Measurements from ENCODE around the gene HNRNPUL2. TPM values are rescaled to one million over a fixed set of nuclear protein-coding genes. Genes with fewer than 3 reads are reported as not detected.
A peak's percentile ranks its signal among the peaks of the same experiment; 100 is the strongest.
"Not testable (repeated sequence)": the region's sequence is repeated elsewhere in the genome, so short reads cannot be mapped to it uniquely, and the experiment has no call there.

The HNRNPUL2 gene
- total RNA-seq, 8 experiments from 2014 or later: 13.4 to 55.2 (median 27.8) TPM

GRCh38 chr11:62682518-62682917 is 44.7 kb downstream of the HNRNPUL2 start:
- 72 to 100% (median 93%) methylated on average over 1 to 5 of the region's 7 CpGs; no CpG with 5 or more reads in 1 of the 10 experiments for WGBS, 10 experiments
- no peak overlapping the region for H3K27ac ChIP-seq
- in situ Hi-C loops (cut with MboI; ENCODE audit: low pct_unique_long_range_greater_than_20kb in 2 of 9, low sequenced_read_pairs in 9 of 9, unreplicated experiment in 9 of 9): no loop called here
- no peak overlapping the region for H3K4me3 ChIP-seq
- ATAC-seq (replicated peaks in 6 of 8): no peak
- H3K4me1 ChIP-seq (replicated peaks in 1 of 2): peaks cover 10 to 12% of the 10 kb centered on the region in 2 donors

- Histone ChIP-seq H3K27ac (no peak overlapping the region), H3K4me1 (replicated peaks in 1 of 2) (peaks cover 10 to 12% of the 10 kb centered on the region in 2 donors), H3K4me3 (no peak overlapping the region)
- in situ Hi-C loops (cut with MboI; ENCODE audit: low pct_unique_long_range_greater_than_20kb in 2 of 9, low sequenced_read_pairs in 9 of 9, unreplicated experiment in 9 of 9): no loop called here
- ATAC-seq (replicated peaks in 6 of 8): peak; percentile 61 to 82 (median 66)
- WGBS, 10 experiments: 17 to 86% (median 79%) methylated on average over 1 to 4 of the region's 4 CpGs; no CpG with 5 or more reads in 2 of the 10 experiments
These were observed 46.4 kb downstream of the HNRNPUL2 start for GRCh38 chr11:62680825-62681240.

DNA sequence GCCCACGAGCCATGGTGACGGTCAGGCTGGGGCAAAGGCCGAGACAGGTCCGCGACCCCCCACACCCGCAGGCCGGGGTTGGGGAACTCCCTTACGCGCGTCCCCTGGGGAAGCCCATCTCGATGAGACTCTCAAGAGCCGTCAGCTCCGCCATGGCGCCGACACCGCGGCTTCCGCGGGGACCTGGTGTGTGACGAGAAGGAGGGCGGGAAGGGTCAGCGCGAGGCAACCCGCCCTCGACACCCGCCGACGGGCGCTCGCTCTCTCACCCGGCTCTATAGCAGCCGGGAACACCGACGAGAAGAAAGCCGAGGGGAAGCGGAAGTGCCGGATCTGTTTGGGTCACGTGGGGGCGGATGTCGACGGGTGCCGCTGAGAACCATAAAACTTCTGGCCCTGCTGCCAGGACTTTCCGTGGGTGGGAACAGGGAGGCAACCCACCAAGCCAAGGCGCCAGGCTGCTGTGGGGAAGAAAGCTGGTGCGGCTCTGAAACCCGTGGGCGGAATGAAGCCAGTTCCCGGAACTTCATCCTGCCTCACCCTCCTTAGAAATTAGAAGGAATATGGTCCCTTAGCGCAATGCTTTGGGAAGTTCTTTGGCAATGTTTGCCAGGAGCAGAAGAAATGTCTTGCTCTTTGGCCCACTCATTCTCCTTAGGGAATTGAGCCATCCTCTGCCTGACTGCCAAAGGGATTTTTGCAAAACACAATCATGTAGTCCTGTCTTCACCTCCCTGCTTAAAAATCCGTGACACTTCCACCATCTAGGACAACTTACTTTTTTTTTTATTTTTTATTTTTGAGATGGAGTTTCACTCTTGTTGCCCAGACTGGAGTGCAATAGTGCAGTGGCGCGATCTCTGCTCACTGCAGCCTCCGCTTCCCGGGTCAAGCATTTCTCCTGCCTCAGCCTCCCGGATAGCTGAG is 48.2 kb downstream of the HNRNPUL2 start, which contains the start of gene UBXN1:
Gene UBXN1, minus strand, starts transcription at position 304 of the 927 bp plus-strand sequence. Its CDS starts 150 bp downstream, at position 154.
- Histone ChIP-seq H3K27ac (peak within 1 kb of the TSS; percentile 62 to 71), H3K4me1 (replicated peaks in 1 of 2) (peaks cover 10 to 12% of the 10 kb centered on the region in 2 donors), H3K4me3 (peak within 1 kb of the TSS; percentile 71 to 100 (median 98))
- WGBS, 10 experiments: 0 to 90% (median 16%) methylated on average over 2 to 31 of the region's 55 CpGs
- in situ Hi-C loops (cut with MboI; ENCODE audit: low pct_unique_long_range_greater_than_20kb in 2 of 9, low sequenced_read_pairs in 9 of 9, unreplicated experiment in 9 of 9): no loop called here
- ATAC-seq (replicated peaks in 6 of 8): peak; percentile 77 to 92 (median 90)

DNA sequence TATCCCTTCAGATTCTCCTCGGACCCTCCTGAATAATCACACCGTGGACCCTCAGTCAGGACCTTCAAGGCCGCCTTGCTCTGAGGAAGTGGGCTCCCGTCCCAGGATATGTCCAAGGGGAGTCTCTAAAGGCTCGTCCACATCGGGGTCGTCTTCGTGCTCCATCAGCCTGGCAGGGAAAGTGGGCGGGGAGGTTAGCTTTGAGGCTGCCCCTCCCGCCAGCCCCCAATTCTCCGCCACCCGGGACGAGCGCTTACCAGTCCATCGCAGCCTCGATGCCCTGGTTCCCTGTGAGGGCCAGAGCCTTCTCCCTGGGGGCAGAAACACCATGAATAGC is 48.9 kb downstream of the HNRNPUL2 start:
- 0 to 8% (median 2%) methylated on average over 1 to 7 of the region's 16 CpGs; no CpG with 5 or more reads in 6 of the 10 experiments for WGBS, 10 experiments
- peaks cover 10 to 12% of the 10 kb centered on the region in 2 donors for H3K4me1 ChIP-seq (replicated peaks in 1 of 2)
- in situ Hi-C loops (cut with MboI; ENCODE audit: low pct_unique_long_range_greater_than_20kb in 2 of 9, low sequenced_read_pairs in 9 of 9, unreplicated experiment in 9 of 9): no loop called here
- peak overlapping the region; percentile 71 to 100 (median 98) for H3K4me3 ChIP-seq
- peak overlapping the region; percentile 62 to 71 for H3K27ac ChIP-seq
- ATAC-seq (replicated peaks in 6 of 8): peak in 1 of 8 experiments; percentile 2

GRCh38 chr11:62677714-62678113 is 49.5 kb downstream of the HNRNPUL2 start:
- in situ Hi-C loops (cut with MboI; ENCODE audit: low pct_unique_long_range_greater_than_20kb in 2 of 9, low sequenced_read_pairs in 9 of 9, unreplicated experiment in 9 of 9): no loop called here
- Histone ChIP-seq H3K4me1 (replicated peaks in 1 of 2) (peaks cover 14 to 15% of the 10 kb centered on the region in 2 donors), H3K4me3 (peak overlapping the region in 3 of 5 donors; percentile 71 to 100 (median 99)), H3K27ac (no peak overlapping the region)
- ATAC-seq (replicated peaks in 6 of 8): no peak
- 58 to 96% (median 82%) methylated on average over 4 to 15 of the region's 15 CpGs; no CpG with 5 or more reads in 2 of the 10 experiments for WGBS, 10 experiments

GRCh38 chr11:62677156-62677555 is 50.1 kb downstream of the HNRNPUL2 start:
- no peak for ATAC-seq (replicated peaks in 6 of 8)
- H3K4me3 ChIP-seq: no peak overlapping the region
- in situ Hi-C loops (cut with MboI; ENCODE audit: low pct_unique_long_range_greater_than_20kb in 2 of 9, low sequenced_read_pairs in 9 of 9, unreplicated experiment in 9 of 9): no loop called here
- no peak overlapping the region for H3K27ac ChIP-seq
- WGBS, 10 experiments: 56 to 100% (median 81%) methylated on average over 2 to 6 of the region's 6 CpGs; no CpG with 5 or more reads in 3 of the 10 experiments
- H3K4me1 ChIP-seq (replicated peaks in 1 of 2): peaks cover 16 to 18% of the 10 kb centered on the region in 2 donors

- no peak for ATAC-seq (replicated peaks in 6 of 8)
- Histone ChIP-seq H3K27ac (no peak overlapping the region), H3K4me1 (replicated peaks in 1 of 2) (peaks cover 16 to 18% of the 10 kb centered on the region in 2 donors), H3K4me3 (no peak overlapping the region)
- 0 to 48% (median 38%) methylated on average over 2 of the region's 6 CpGs; no CpG with 5 or more reads in 7 of the 10 experiments for WGBS, 10 experiments
- in situ Hi-C loops (cut with MboI; ENCODE audit: low pct_unique_long_range_greater_than_20kb in 2 of 9, low sequenced_read_pairs in 9 of 9, unreplicated experiment in 9 of 9): no loop called here
These were observed 50.6 kb downstream of the HNRNPUL2 start for GRCh38 chr11:62676698-62677097.

- H3K4me3 ChIP-seq; ATAC-seq (replicated peaks in 6 of 8); H3K27ac ChIP-seq; in situ Hi-C loops (cut with MboI; ENCODE audit: low pct_unique_long_range_greater_than_20kb in 2 of 9, low sequenced_read_pairs in 9 of 9, unreplicated experiment in 9 of 9): not testable (repeated sequence)
- whole genome bisulfite sequencing, 10 experiments: 60 to 100% (median 98%) methylated on average over 1 to 10 of the region's 10 CpGs; no CpG with 5 or more reads in 2 of the 10 experiments
- peaks cover 20 to 23% of the 10 kb centered on the region in 2 donors for H3K4me1 ChIP-seq (replicated peaks in 1 of 2)
These were observed 51.8 kb downstream of the HNRNPUL2 start for GRCh38 chr11:62675415-62675814.

- Histone ChIP-seq H3K27ac (no peak overlapping the region), H3K4me1 (replicated peaks in 1 of 2) (peaks cover 16 to 17% of the 10 kb centered on the region in 2 donors), H3K4me3 (no peak overlapping the region)
- 0 to 100% (median 89%) methylated on average over 1 to 2 of the region's 2 CpGs; no CpG with 5 or more reads in 2 of the 10 experiments for WGBS, 10 experiments
- in situ Hi-C loops (cut with MboI; ENCODE audit: low pct_unique_long_range_greater_than_20kb in 2 of 9, low sequenced_read_pairs in 9 of 9, unreplicated experiment in 9 of 9): no loop called here
- no peak for ATAC-seq (replicated peaks in 6 of 8)
These were observed 54.1 kb downstream of the HNRNPUL2 start for GRCh38 chr11:62673196-62673525.

GRCh38 chr11:62671608-62672389 is 55.5 kb downstream of the HNRNPUL2 start, which contains the start of the genes LBHD1 and UQCC3:
Gene LBHD1 (minus strand): TSS chr11:62672267. CDS start chr11:62670031, 2,236 bp downstream.
Gene UQCC3 (plus strand): TSS chr11:62671673. CDS start chr11:62671746, 73 bp downstream.
- ATAC-seq (replicated peaks in 6 of 8): peak; percentile 67 to 93 (median 90)
- H3K27ac ChIP-seq: peak within 1 kb of the TSS; percentile 81 to 88
- 0 to 13% (median 0%) methylated on average over 1 to 22 of the region's 59 CpGs; no CpG with 5 or more reads in 2 of the 10 experiments for WGBS, 10 experiments
- H3K4me1 ChIP-seq (replicated peaks in 1 of 2): peaks cover 14 to 20% of the 10 kb centered on the region in 2 donors
- in situ Hi-C loops (cut with MboI; ENCODE audit: low pct_unique_long_range_greater_than_20kb in 2 of 9, low sequenced_read_pairs in 9 of 9, unreplicated experiment in 9 of 9): no loop called here
- H3K4me3 ChIP-seq: peak within 1 kb of the TSS; percentile 45 to 75 (median 66)

- ATAC-seq (replicated peaks in 6 of 8): peak; percentile 6 to 45 (median 34)
- Histone ChIP-seq H3K4me1 (replicated peaks in 1 of 2) (peaks cover 20 to 26% of the 10 kb centered on the region in 2 donors), H3K4me3 (peak overlapping the region; percentile 45 to 75 (median 66)), H3K27ac (peak overlapping the region; percentile 81 to 88)
- in situ Hi-C loops (cut with MboI; ENCODE audit: low pct_unique_long_range_greater_than_20kb in 2 of 9, low sequenced_read_pairs in 9 of 9, unreplicated experiment in 9 of 9): no loop called here
- WGBS, 10 experiments: 0 to 4% (median 1%) methylated on average over 4 to 12 of the region's 17 CpGs; no CpG with 5 or more reads in 6 of the 10 experiments
These were observed 56.0 kb downstream of the HNRNPUL2 start for GRCh38 chr11:62671236-62671607.

DNA sequence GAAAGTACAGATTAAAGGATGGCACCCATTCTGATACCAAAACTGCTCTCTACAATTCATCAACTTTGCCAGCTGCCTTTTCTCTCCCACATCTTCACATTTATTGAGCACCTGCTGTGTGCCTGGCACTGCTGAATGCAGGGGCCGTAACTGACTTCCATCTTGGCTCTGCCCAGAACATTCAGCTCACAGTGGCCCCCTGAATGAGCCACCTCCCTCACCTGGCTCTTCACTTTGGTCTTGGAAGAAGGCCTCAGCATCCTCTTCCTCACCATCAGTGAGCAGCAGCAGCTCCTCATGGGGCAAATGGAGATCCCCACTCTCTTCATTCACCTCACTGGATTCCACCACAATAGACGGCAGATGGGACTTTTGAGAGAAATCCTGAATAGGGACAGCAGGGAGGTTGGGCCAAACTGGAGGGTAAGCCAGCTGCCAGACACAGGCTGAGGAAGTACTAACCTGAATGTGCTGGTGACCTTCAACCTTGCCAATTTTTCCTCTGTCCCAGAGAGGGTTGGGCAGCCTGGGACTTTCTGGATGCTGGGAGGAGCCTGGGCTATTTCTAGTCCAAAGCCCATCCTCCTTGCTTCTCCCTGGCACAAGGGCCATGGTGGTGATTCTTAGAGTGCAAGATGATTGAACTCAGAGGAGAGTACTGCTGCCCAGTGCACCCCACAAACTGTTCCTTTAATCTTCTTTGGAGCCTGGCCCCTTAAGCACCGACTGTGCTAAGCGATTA is 57.7 kb downstream of the HNRNPUL2 start:
- in situ Hi-C loops (cut with MboI; ENCODE audit: low pct_unique_long_range_greater_than_20kb in 2 of 9, low sequenced_read_pairs in 9 of 9, unreplicated experiment in 9 of 9): no loop called here
- Histone ChIP-seq H3K4me1 (replicated peaks in 1 of 2) (peaks cover 20 to 27% of the 10 kb centered on the region in 2 donors), H3K4me3 (no peak overlapping the region), H3K27ac (no peak overlapping the region)
- 50 to 100% (median 69%) methylated on average over 1 to 3 of the region's 4 CpGs; no CpG with 5 or more reads in 2 of the 10 experiments for WGBS, 10 experiments
- ATAC-seq (replicated peaks in 6 of 8): no peak
